ENCODE results near the gene DCBLD1. TPM values are rescaled to one million over a fixed set of nuclear protein-coding genes. Genes with fewer than 3 reads are reported as not detected.

The DCBLD1 gene
- total and polyA plus RNA-seq, 2 donors (not counting 3 experiments of a cell fraction or from before 2014, with no cell fraction given) = 30.2 to 44.3 TPM

DNA sequence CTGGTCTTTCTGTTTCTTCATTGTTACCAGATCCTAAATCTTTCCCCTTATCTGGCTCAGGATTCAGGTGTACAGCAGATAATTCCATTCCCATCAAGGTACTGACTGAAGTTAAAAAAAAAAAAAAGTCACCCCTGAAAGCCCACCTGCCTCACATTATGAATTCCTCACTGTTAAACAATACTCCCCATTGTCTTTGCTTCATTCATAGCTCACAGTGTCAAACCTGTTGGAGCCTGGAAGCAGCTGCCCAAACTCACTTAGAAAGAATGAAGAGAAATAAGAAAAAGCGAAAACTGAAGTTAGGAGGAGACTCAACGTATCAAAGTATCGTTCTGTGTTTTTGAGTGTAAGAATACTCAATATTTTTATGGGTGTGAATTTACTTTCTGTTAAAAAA is 1.8 kb upstream of the DCBLD1 start:
- Histone ChIP-seq H3K9me1 (replicated peaks; ENCODE audit: control insufficient read depth, extremely low read depth, insufficient read depth, low read length) (no peaks in the 10 kb centered on the region), H3K9me3 (replicated peaks; ENCODE audit: control insufficient read depth, insufficient read depth, low read length) (no peaks in the 10 kb centered on the region), H3K79me2 (ENCODE audit: control insufficient read depth, insufficient read depth, low read length) (peaks cover 27% of the 10 kb centered on the region), H4K20me1 (replicated peaks; ENCODE audit: control insufficient read depth, extremely low read depth, insufficient read depth, low read length) (no peaks in the 10 kb centered on the region), H3K27me3 (ENCODE audit: control insufficient read depth in 2 of 2, insufficient read depth in 2 of 2, low read length in 2 of 2) (no peaks in the 10 kb centered on the region), H3K4me3 (replicated peaks in 1 of 3; ENCODE audit: insufficient read depth in 1 of 3, low read depth in 1 of 3, low read length in 3 of 3) (no peak overlapping the region), H3K9ac (replicated peaks; ENCODE audit: extremely low read depth, insufficient read depth, low read length) (no peak overlapping the region), H3K27ac (ENCODE audit: insufficient read depth, low read depth, low read length) (no peak overlapping the region), H3K4me2 (ENCODE audit: insufficient read depth, low read length) (no peak overlapping the region), H3K36me3 (ENCODE audit: control insufficient read depth in 2 of 2, extremely low read depth in 1 of 2, insufficient read depth in 2 of 2, low read length in 2 of 2) (no peaks in the 10 kb centered on the region), H2AFZ (ENCODE audit: low read depth, low read length) (no peak overlapping the region), H3K4me1 (ENCODE audit: control insufficient read depth, extremely low read depth, insufficient read depth, low read length) (peaks cover 20% of the 10 kb centered on the region)
- no TSS peak for BruUV-seq (replicated peaks)
- CTCF ChIA-PET = interaction anchor here (0.7 to 5.8 kb wide), 9 partner anchors 11 to 126 kb away, joined by 3 to 47 read pairs (median 6); partner anchors contain the start of gene GOPC
- intact Hi-C loops (cut with micrococcal nuclease) = no loop called here
- FAIRE-seq (no peak), DNase-seq (ENCODE audit: low read depth, low spot score) (no peak)
- TF ChIP-seq POLR2AphosphoS5 (IDR thresholded peaks at IDR 0.05; ENCODE audit: insufficient read depth, low read depth, low read length) = no peak
- TF ChIP-seq POLR2A (IDR thresholded peaks at IDR 0.05; ENCODE audit: low read depth, low read length) = no peak
- TF ChIP-seq, protein P1, sequence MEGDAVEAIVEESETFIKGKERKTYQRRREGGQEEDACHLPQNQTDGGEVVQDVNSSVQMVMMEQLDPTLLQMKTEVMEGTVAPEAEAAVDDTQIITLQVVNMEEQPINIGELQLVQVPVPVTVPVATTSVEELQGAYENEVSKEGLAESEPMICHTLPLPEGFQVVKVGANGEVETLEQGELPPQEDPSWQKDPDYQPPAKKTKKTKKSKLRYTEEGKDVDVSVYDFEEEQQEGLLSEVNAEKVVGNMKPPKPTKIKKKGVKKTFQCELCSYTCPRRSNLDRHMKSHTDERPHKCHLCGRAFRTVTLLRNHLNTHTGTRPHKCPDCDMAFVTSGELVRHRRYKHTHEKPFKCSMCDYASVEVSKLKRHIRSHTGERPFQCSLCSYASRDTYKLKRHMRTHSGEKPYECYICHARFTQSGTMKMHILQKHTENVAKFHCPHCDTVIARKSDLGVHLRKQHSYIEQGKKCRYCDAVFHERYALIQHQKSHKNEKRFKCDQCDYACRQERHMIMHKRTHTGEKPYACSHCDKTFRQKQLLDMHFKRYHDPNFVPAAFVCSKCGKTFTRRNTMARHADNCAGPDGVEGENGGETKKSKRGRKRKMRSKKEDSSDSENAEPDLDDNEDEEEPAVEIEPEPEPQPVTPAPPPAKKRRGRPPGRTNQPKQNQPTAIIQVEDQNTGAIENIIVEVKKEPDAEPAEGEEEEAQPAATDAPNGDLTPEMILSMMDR (IDR thresholded peaks at IDR 0.05; ENCODE audit: extremely low read depth in 1 of 2, insufficient read depth in 1 of 2, low read depth in 1 of 2, low read length in 2 of 2) = no peak
- no peak for TF ChIP-seq MYC (IDR thresholded peaks at IDR 0.05; ENCODE audit: low read depth, low read length)
- TF ChIP-seq JUN (IDR thresholded peaks at IDR 0.05; ENCODE audit: borderline replicate concordance, insufficient read depth, insufficient read length, low read depth) = no peak
- no peak for TF ChIP-seq EZH2 (IDR thresholded peaks at IDR 0.05; ENCODE audit: borderline replicate concordance, low read depth, low read length, severe bottlenecking)
- TF ChIP-seq FOS (IDR thresholded peaks at IDR 0.05; ENCODE audit: borderline replicate concordance, insufficient read depth, low read length) = no peak
- dilution Hi-C loops (cut with MboI; ENCODE audit: extremely low pct_ligation_motif_present, low sequenced_read_pairs) = no loop called here
- POLR2A ChIA-PET = no interaction called here

All from endothelial cell of umbilical vein (primary cell).